Measurements from ENCODE around the gene DAP. TPM values are rescaled to one million over a fixed set of nuclear protein-coding genes. Genes with fewer than 3 reads are reported as not detected.

The DAP gene
- total and polyA plus RNA-seq, 2 donors (not counting 1 experiment from before 2014, with no cell fraction given), result 56.6 to 158 TPM

DNA sequence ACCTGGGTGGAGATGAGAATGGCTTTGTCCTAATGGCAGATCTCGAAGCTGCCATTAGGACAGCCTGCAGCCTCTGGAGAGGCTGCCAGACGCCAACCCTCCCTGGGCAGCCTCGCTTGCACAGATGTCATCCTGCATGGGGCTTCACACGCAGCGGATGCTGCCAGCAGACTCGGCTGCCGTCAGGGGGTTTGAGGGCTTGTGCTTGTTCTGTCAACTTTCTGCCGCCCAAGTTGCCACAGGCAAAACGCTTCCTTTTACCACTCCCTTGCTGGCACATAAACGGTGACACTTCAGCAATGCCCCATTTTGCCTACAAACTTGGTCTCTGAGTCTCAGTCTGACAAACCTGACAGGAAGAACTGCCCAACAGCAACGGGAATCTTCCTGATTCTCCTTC, 24.7 kb downstream of the DAP start:
- Histone ChIP-seq H3K36me3 (ENCODE audit: control insufficient read depth, insufficient read depth, low read length) (peaks cover 3% of the 10 kb centered on the region), H3K4me1 (ENCODE audit: control insufficient read depth, extremely low read depth, insufficient read depth, low read length) (no peaks in the 10 kb centered on the region), H3K9me3 (ENCODE audit: control insufficient read depth, insufficient read depth, low read depth, low read length) (no peaks in the 10 kb centered on the region), H3K4me2 (ENCODE audit: extremely low read depth, insufficient read depth, low read length) (no peak overlapping the region), H3K79me2 (ENCODE audit: control insufficient read depth, insufficient read depth, low read length) (peaks cover 31% of the 10 kb centered on the region), H3K4me3 (replicated peaks in 1 of 4; ENCODE audit: control extremely low read depth in 1 of 4, insufficient read depth in 1 of 4, low read depth in 3 of 4, low read length in 4 of 4) (no peak overlapping the region), H4K20me1 (ENCODE audit: control insufficient read depth, extremely low read depth, insufficient read depth, low read length) (no peaks in the 10 kb centered on the region), H3K27me3 (ENCODE audit: control insufficient read depth, insufficient read depth, low read length) (no peaks in the 10 kb centered on the region), H3K27ac (ENCODE audit: insufficient read depth, low read length) (no peak overlapping the region), H3K9ac (ENCODE audit: insufficient read depth, low read length) (no peak overlapping the region), H2AFZ (ENCODE audit: low read length) (no peak overlapping the region)
- TF ChIP-seq EZH2 (IDR thresholded peaks at IDR 0.05; ENCODE audit: low read length, missing control alignments), result no peak
- TF ChIP-seq, protein P1, sequence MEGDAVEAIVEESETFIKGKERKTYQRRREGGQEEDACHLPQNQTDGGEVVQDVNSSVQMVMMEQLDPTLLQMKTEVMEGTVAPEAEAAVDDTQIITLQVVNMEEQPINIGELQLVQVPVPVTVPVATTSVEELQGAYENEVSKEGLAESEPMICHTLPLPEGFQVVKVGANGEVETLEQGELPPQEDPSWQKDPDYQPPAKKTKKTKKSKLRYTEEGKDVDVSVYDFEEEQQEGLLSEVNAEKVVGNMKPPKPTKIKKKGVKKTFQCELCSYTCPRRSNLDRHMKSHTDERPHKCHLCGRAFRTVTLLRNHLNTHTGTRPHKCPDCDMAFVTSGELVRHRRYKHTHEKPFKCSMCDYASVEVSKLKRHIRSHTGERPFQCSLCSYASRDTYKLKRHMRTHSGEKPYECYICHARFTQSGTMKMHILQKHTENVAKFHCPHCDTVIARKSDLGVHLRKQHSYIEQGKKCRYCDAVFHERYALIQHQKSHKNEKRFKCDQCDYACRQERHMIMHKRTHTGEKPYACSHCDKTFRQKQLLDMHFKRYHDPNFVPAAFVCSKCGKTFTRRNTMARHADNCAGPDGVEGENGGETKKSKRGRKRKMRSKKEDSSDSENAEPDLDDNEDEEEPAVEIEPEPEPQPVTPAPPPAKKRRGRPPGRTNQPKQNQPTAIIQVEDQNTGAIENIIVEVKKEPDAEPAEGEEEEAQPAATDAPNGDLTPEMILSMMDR (conservative IDR thresholded peaks at IDR 0.05 in 1 of 2, IDR thresholded peaks at IDR 0.05 in 1 of 2; ENCODE audit: low read depth in 1 of 2, low read length in 2 of 2), result no peak
- no peak for DNase-seq (ENCODE audit: low read depth in 2 of 2)

DNA sequence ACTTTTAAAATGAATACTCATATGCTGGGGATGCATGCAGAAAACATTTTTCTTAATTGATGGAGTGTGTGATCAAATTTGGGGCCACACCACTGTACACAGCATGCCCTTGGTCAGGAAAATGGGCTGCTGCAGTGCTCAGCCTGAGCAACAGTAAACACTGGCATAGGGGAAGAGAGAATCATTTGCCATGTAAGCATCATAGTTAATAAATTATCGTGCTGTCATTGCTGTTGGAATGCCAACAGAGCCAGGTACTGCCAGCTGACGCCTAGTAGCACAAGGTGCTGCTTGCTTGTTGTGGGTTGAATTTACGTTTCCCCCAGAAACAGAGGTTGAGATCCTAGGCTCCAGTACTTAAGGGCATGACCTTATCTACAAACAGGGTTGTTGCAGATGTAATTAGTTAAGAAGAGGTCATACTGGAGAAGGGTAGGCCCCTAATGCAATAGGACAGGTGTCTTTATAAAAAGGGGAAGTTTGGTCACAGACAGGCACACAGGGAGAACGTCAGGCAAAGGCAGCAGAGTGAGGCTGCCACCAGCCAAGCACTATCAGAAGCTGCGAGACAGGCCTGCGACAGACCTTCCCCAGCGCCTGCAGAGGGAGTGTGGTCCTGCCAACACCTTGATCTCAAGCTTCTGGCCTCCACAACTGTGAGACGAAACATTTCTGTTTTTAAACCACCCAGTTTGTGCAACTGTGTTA, 25.3 kb downstream of the DAP start:
- Histone ChIP-seq H3K4me1 (ENCODE audit: control insufficient read depth, extremely low read depth, insufficient read depth, low read length) (no peaks in the 10 kb centered on the region), H3K79me2 (ENCODE audit: control insufficient read depth, insufficient read depth, low read length) (peaks cover 29% of the 10 kb centered on the region), H3K27ac (ENCODE audit: insufficient read depth, low read length) (no peak overlapping the region), H4K20me1 (ENCODE audit: control insufficient read depth, extremely low read depth, insufficient read depth, low read length) (no peaks in the 10 kb centered on the region), H3K4me3 (replicated peaks in 1 of 4; ENCODE audit: control extremely low read depth in 1 of 4, insufficient read depth in 1 of 4, low read depth in 3 of 4, low read length in 4 of 4) (no peak overlapping the region), H2AFZ (ENCODE audit: low read length) (no peak overlapping the region), H3K4me2 (ENCODE audit: extremely low read depth, insufficient read depth, low read length) (no peak overlapping the region), H3K9ac (ENCODE audit: insufficient read depth, low read length) (no peak overlapping the region), H3K9me3 (ENCODE audit: control insufficient read depth, insufficient read depth, low read depth, low read length) (no peaks in the 10 kb centered on the region), H3K27me3 (ENCODE audit: control insufficient read depth, insufficient read depth, low read length) (no peaks in the 10 kb centered on the region), H3K36me3 (ENCODE audit: control insufficient read depth, insufficient read depth, low read length) (peaks cover 3% of the 10 kb centered on the region)
- TF ChIP-seq, protein P1 (conservative IDR thresholded peaks at IDR 0.05 in 1 of 2, IDR thresholded peaks at IDR 0.05 in 1 of 2; ENCODE audit: low read depth in 1 of 2, low read length in 2 of 2), result no peak
- no peak for TF ChIP-seq EZH2 (IDR thresholded peaks at IDR 0.05; ENCODE audit: low read length, missing control alignments)
- no peak for DNase-seq (ENCODE audit: low read depth in 2 of 2)

DNA sequence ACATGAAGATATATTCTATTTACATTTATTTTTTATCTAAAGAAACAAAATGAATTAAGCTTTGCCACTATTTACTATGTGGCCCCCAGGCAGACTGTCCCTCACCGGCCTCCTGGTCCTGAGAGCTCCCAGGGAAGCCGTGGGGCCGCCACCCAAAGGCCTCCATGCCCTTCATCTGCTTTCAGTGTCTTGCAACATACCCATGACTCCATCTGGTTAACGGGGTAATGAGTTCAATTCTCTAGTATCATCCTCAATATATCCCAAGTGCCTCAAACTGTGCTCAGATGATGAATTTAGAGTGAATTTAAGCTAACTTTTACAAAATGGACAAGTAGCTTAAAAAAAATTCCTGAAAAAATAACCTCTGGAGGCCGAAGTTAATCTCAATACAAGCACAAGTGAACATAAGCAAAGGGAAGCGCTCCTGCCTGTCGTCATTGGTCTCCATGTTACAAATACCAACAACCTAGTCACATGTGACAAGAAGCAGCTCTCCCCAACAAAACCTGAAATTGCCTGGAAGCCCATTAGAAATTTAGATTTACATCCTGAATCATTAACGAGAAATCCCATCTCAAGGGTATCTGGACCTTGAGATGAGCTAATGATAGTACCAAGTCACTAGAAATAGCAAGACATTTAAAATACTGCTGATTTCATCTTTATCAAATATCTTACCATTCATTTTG, 26.1 kb downstream of the DAP start:
- H3K36me3 ChIP-seq (ENCODE audit: control insufficient read depth, insufficient read depth, low read length), result peaks cover 3% of the 10 kb centered on the region
- peaks cover 28% of the 10 kb centered on the region for H3K79me2 ChIP-seq (ENCODE audit: control insufficient read depth, insufficient read depth, low read length)
- H4K20me1 ChIP-seq (ENCODE audit: control insufficient read depth, extremely low read depth, insufficient read depth, low read length), result no peaks in the 10 kb centered on the region
- peak in 1 of 2 donors; percentile 38 for DNase-seq (ENCODE audit: low read depth in 2 of 2)
- H3K4me2 ChIP-seq (ENCODE audit: extremely low read depth, insufficient read depth, low read length), result no peak overlapping the region
- no peak overlapping the region for H3K4me3 ChIP-seq (replicated peaks in 1 of 4; ENCODE audit: control extremely low read depth in 1 of 4, insufficient read depth in 1 of 4, low read depth in 3 of 4, low read length in 4 of 4)
- no peak overlapping the region for H2AFZ ChIP-seq (ENCODE audit: low read length)
- TF ChIP-seq EZH2 (IDR thresholded peaks at IDR 0.05; ENCODE audit: low read length, missing control alignments), result no peak
- TF ChIP-seq, protein P1 (conservative IDR thresholded peaks at IDR 0.05 in 1 of 2, IDR thresholded peaks at IDR 0.05 in 1 of 2; ENCODE audit: low read depth in 1 of 2, low read length in 2 of 2), result no peak
- no peaks in the 10 kb centered on the region for H3K27me3 ChIP-seq (ENCODE audit: control insufficient read depth, insufficient read depth, low read length)
- H3K9ac ChIP-seq (ENCODE audit: insufficient read depth, low read length), result no peak overlapping the region
- no peaks in the 10 kb centered on the region for H3K9me3 ChIP-seq (ENCODE audit: control insufficient read depth, insufficient read depth, low read depth, low read length)
- H3K27ac ChIP-seq (ENCODE audit: insufficient read depth, low read length), result no peak overlapping the region
- H3K4me1 ChIP-seq (ENCODE audit: control insufficient read depth, extremely low read depth, insufficient read depth, low read length), result no peaks in the 10 kb centered on the region

All from fibroblast of lung (primary cell).